Esophagus squamous epithelium (tissue), 4 donors: ENCODE measurements around the gene INTS15.
A peak's percentile ranks its signal among the peaks of the same experiment; 100 is the strongest.

ENCODE experiments used
- POLR2A ChIP-seq, 4 donors: fragments of 450-650 bp; IDR thresholded peaks; one replicate each; pipeline ENCODE4 v1.6.1; 2017; ENCODE audit warnings: antibody characterized with exemption in 4 of 4, mild to moderate bottlenecking in 4 of 4, moderate library complexity in 3 of 4
- TF ChIP-seq, protein P1 (sequence below), 6 experiments: fragments of 450-650 bp in 4 of 6; fragments of 200-600 bp in 2 of 6; sonication (generic) in 2 of 6; IDR thresholded peaks; one replicate each; pipeline ENCODE4 v1.5.1; 2016 to 2019; ENCODE audit warnings: antibody characterized with exemption in 6 of 6, mild to moderate bottlenecking in 4 of 6, moderate library complexity in 4 of 6

DNA sequence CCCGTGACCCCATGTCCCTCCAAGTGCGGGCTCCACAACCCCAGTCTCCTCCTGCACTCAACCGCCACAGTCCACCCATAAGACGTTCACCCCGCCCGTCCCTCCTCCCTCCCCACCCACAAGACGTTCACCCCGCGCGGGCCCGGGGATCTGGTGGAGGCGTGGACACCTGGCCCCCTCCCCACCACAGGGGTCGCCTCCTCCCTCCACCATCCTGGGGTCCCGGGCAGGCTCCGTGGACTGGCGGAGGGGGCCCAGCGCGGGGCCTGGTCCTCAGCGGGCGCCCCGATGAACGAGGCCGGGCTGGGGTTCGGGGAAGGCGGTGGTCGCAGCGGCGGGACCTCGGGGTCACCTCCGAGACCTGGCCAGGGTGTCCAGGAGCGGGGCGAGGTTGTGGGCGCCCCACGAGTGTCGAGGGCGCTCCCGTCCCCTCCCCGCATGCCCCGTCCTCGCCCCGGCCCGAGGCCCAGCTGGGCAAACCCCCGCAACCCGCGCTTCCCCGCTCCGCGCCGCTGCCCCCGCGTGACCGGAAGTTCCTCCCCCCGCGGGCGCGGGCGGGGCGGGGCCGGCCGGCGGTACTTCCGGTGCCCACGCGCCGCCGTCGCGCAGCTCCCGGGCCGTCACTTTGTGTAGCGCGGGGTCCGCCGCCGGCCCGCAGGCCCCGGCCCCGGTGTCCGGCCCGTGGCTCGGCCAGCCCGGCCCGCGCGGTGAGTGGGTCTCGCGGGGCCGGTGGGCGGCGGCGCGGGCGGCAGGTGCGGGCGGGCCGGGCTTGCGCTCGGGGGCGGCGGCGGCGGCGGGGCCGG lies 47.1 kb downstream of the INTS15 start, which contains the start of gene ZNF316:
- TF ChIP-seq POLR2A (IDR thresholded peaks at IDR 0.05), result peak in 2 of 4 donors; percentile 54
- TF ChIP-seq, protein P1, sequence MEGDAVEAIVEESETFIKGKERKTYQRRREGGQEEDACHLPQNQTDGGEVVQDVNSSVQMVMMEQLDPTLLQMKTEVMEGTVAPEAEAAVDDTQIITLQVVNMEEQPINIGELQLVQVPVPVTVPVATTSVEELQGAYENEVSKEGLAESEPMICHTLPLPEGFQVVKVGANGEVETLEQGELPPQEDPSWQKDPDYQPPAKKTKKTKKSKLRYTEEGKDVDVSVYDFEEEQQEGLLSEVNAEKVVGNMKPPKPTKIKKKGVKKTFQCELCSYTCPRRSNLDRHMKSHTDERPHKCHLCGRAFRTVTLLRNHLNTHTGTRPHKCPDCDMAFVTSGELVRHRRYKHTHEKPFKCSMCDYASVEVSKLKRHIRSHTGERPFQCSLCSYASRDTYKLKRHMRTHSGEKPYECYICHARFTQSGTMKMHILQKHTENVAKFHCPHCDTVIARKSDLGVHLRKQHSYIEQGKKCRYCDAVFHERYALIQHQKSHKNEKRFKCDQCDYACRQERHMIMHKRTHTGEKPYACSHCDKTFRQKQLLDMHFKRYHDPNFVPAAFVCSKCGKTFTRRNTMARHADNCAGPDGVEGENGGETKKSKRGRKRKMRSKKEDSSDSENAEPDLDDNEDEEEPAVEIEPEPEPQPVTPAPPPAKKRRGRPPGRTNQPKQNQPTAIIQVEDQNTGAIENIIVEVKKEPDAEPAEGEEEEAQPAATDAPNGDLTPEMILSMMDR (IDR thresholded peaks at IDR 0.05), result no peak
